GM19395 (cell line): ENCODE results near the gene LTBP2.

Experiments
- ATAC-seq: cut with Tn5 transposase; IDR thresholded peaks from one replicate; pipeline ENCODE4 v1.9.1; 2021; ENCODE audit warnings: mild to moderate bottlenecking, moderate library complexity; ENCODE audit not compliant: unreplicated experiment

The LTBP2 gene

DNA sequence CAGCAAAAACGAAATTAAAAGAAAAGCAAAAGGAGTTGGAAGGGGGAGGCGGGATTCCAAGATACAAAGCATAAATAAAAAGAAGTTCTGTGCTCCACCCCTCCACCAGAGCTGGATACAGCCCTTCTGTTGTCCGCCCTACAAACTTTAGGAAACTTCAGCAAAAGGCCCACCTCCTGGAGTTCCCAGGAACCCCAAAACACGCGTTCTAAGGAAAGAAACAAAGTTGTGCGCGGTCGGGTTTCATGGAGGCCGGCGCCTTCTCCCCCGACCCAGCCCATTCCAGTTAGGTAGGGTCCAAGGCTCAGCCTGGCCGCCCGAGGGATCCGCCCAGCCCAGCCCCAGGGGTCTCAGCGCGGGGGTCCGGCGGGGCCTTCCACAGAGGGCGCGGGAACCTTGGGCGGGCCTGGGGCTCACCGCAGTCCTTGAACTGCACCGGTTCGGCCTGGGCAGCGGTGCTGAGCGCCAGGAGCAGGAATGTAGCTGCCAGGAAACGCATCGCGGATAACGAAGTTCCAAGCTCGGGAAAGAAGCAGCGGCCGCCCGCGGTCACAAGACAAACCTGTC lies 119.2 kb downstream of the LTBP2 start, which contains the start of gene NPC2:
Gene NPC2, minus strand, starts transcription at position 530 of the 567 bp plus-strand sequence. Its CDS starts 31 bp downstream, at position 499.
- peak; percentile 18 for ATAC-seq

DNA sequence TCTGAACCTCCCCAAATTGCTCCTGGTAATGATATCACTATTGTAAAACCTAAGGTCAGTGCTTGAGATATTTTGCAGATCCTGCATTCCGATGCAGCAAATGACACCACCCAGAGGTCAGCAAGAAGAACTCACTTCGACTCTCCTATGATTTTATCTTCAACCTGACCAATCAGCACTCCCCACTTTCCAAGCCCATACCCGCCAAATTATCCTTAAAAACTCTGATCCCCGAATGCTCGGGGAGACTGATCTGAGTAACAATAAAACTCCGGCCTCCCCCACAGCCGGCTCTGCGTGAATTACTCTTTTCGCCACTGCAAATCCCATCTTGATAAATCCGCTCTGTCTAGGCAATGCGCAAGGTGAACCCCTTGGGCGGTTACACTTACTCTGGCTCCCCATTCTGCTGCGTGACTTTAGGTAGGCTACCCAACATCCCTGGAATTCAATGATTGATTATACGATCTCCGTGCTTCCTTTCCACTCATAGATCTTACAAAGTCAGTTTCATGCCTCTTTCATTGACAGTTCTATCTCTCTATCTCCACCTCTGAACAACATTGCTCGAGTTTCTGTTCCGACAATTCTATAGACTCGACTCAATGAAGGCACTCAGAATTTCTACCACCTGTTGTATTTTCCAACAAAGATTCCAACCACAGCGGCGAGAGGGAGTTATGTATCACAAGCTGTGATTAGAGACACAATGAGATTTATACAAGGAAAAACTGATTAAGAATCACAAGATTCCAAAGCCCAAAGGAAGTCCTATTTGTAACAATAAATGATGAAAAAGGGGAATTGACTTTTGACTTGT lies 119.9 kb downstream of the LTBP2 start:
- ATAC-seq = no peak

DNA sequence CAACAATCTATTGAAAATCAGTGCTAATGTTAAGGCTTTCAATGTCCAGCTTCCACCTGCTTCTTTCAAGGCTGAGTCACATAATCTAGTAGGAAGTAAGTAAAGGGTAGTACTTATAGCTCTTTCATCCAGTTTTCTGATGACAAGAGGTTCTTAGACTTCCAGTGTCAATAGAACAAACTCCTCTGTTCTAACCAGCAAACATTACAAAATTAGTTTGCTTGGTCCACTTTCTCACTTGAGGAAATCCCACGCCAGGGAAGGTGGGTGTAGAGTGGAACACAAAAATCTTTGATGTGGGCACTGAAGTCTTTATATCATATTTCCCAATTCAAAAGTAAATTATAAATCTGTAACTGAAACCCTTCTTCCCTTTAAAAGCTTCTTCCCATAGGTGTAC lies 121.6 kb downstream of the LTBP2 start:
- no peak for ATAC-seq

GRCh38 chr14:74488786-74489397 lies 123.1 kb downstream of the LTBP2 start:
- no peak for ATAC-seq

GRCh38 chr14:74486164-74486563 lies 125.9 kb downstream of the LTBP2 start:
- no peak for ATAC-seq

DNA sequence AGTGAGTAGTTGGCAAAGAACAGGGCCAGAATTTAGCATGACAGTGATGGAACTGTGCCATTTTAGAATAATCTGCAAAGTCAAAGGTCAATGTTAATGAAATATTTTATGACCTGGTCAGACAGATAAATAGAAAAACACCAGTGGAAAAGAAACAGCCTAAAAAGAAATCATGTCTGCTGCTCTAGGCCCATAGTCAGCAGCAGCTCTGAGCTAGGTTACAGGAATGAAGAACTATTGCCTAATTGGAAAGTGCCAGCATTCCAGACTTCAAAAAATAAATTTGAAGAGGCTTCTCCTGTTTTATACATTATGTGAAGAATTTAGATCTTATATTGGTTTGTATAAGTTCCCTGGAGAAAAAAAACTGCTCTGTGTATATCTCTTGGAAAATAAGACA lies 128.7 kb downstream of the LTBP2 start:
- no peak for ATAC-seq

- ATAC-seq = no peak
Measured at GRCh38 chr14:74482571-74482970, 129.5 kb downstream of the LTBP2 start.

GRCh38 chr14:74480046-74480445 lies 132.0 kb downstream of the LTBP2 start:
- no peak for ATAC-seq

- no peak for ATAC-seq
Measured at GRCh38 chr14:74478996-74479635, 132.9 kb downstream of the LTBP2 start.

- ATAC-seq = no peak
Measured at GRCh38 chr14:74476607-74477006, 135.4 kb downstream of the LTBP2 start.

GRCh38 chr14:74476107-74476506 lies 135.9 kb downstream of the LTBP2 start:
- no peak for ATAC-seq

- ATAC-seq = no peak
Measured at GRCh38 chr14:74475678-74476077, 136.4 kb downstream of the LTBP2 start.

DNA sequence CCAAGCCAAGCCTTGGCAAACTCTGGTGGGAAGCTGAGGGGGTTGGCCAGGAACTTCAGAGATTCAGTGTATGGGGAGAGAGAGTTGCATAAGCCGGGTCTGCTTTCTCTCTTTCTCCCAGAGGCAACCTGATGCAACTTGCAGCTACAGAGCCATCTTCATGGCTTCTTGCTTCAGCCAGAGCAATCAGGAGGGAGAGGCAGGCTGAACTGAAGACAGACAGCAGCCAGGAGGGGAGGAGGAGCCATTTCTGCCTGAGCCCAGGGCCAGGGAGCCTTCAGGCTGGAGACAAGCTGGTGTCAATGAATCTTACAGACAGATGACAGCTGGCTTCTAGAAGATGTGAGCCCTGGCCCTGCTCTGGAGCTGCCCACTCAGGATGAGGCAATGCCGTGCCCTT lies 137.7 kb downstream of the LTBP2 start:
- no peak for ATAC-seq

DNA sequence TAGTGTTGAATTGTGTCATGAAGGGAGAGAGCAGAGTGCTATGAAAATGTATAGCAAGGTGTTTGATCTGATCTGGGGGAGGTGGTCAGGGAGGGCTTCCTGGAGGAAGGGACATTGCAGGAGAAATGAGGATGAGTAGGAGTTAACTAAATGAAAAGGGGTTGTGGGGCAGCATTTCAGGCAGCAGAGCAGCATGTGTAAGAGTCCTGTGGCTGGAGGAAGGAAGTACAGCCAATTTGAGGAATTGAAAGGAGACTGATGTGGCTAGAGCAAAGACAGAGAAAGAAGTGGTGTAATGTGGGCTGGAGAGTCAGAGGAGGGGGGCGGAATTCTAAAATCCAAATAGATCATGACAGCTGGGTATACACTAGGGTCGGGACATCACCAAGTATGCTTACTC lies 139.4 kb downstream of the LTBP2 start:
- no peak for ATAC-seq

- ATAC-seq = no peak
Measured at GRCh38 chr14:74469548-74470518, 142.2 kb downstream of the LTBP2 start.

DNA sequence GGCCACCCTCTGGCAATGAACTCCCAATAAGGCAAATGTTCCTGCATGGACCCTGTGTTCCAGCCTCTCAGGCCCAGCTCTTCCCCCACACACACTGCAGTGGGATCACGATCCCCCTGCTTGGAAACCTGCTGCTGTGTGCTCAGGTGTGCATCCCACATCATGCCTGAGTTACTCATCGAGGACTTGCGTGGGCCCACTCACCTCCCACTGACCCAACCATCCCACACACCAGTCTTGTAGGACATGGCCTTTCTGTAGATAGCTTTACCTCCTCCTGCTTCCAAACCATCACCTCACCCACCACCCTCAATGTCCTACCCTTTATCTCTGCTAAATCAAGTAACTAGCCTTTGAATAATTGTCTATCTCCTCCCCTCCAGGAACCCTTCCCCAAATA lies 143.5 kb downstream of the LTBP2 start:
- ATAC-seq = no peak

DNA sequence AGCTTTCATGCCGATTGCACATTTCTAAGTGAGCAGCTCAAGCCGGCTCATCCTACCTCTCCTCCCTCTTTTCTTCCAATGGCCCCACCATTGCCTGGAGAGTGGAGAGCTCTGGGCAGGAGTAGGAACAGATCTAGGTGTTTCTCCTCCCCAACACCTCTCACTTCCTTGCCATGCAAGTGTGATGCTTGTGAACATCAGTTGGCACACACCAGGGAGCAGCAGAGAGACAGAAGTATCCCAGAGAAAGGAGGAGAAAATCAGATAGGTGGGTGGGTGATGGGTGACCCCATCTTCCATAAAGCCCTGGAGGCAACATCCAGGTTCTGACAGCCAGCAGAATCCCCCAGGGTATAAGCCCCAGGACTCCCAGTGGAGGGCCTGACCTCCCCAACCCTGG lies 146.7 kb downstream of the LTBP2 start:
- no peak for ATAC-seq

GRCh38 chr14:74464785-74465184 lies 147.3 kb downstream of the LTBP2 start:
- ATAC-seq = no peak

GRCh38 chr14:74463697-74464096 lies 148.3 kb downstream of the LTBP2 start:
- no peak for ATAC-seq

- ATAC-seq = no peak
Measured at GRCh38 chr14:74462993-74463392, 149.0 kb downstream of the LTBP2 start.
